SK-N-SH treated with all-trans-retinoic acid at 6 μM for 48 hours (cell line): ENCODE results near the gene ARMC7.

Source experiments
- ARNTL ChIP-seq: fragments of 450-650 bp; formaldehyde crosslinking; IDR thresholded peaks from 2 replicates; pipeline ENCODE4 v1.5.0; 2020; ENCODE audit warnings: low read depth, mild to moderate bottlenecking, moderate library complexity, borderline replicate concordance
- CSDC2 ChIP-seq: fragments of 250-450 bp; sonication (Bioruptor Pico); IDR thresholded peaks from 2 replicates; pipeline ENCODE4 v1.5.0; 2020; ENCODE audit warnings: mild to moderate bottlenecking, moderate library complexity
- POU6F1 ChIP-seq: fragments of 250-450 bp; sonication (Bioruptor Pico); IDR thresholded peaks from 2 replicates; pipeline ENCODE4 v1.8.0; 2021; ENCODE audit warnings: low read depth, mild to moderate bottlenecking, moderate library complexity, borderline replicate concordance
- PPARA ChIP-seq: fragments of 250-450 bp; sonication (Bioruptor Pico); IDR thresholded peaks from 2 replicates; pipeline ENCODE4 v1.5.0; 2020; ENCODE audit warnings: mild to moderate bottlenecking, borderline replicate concordance
- TOX ChIP-seq: fragments of 250-450 bp; sonication (Bioruptor Pico); IDR thresholded peaks from 2 replicates; pipeline ENCODE4 v1.8.0; 2021; ENCODE audit warnings: mild to moderate bottlenecking, moderate library complexity, borderline replicate concordance

DNA sequence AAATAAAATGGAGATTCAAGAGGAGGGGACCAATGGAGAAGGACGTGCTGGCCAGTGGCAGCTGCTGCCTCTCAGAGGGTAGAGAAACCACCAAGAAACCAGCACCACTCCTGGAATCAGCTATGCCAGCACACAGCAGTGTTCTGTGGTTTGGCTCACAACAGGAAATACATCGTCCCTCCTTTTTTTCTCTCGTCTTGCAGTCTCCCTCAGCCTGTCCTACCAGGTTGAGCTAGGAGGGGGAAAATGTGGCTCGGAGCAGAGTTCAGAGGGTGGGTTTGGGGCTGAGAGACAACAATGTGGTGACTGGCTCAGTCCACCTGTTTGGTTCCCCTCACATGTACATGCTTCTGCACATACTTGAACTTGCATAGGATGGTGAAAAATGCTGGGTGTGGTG, 41.9 kb upstream of the ARMC7 start:
- TF ChIP-seq POU6F1 (no peak), PPARA (no peak), ARNTL (no peak), TOX (CRISPR knock-in tag) (no peak), CSDC2 (CRISPR knock-in tag) (no peak)
